ENCODE data around the gene KIF23.

Gene KIF23

GRCh38 chr15:69398491-69398891, 15.7 kb upstream of the KIF23 start:
- TF ChIP-seq CTCF (IDR thresholded peaks at IDR 0.05; ENCODE audit: low read depth, low read length): no peak
- no peak overlapping the region for H3K27ac ChIP-seq
- H3K27me3 ChIP-seq (ENCODE audit: insufficient read depth, low read depth, severe bottlenecking): no peaks in the 10 kb centered on the region
- no peaks in the 10 kb centered on the region for H3K9me3 ChIP-seq (ENCODE audit: severe bottlenecking)
- peak; percentile 32 for DNase-seq
- H3K36me3 ChIP-seq: no peaks in the 10 kb centered on the region
- no peak overlapping the region for H3K4me3 ChIP-seq (ENCODE audit: low read depth, low read length)

- Histone ChIP-seq H3K27me3 (ENCODE audit: insufficient read depth, low read depth, severe bottlenecking) (no peaks in the 10 kb centered on the region), H3K27ac (no peak overlapping the region), H3K9me3 (ENCODE audit: severe bottlenecking) (no peaks in the 10 kb centered on the region), H3K4me3 (ENCODE audit: low read depth, low read length) (no peak overlapping the region), H3K36me3 (no peaks in the 10 kb centered on the region)
- DNase-seq: no peak
- no peak for TF ChIP-seq CTCF (IDR thresholded peaks at IDR 0.05; ENCODE audit: low read depth, low read length)
These were observed 13.3 kb upstream of the KIF23 start for GRCh38 chr15:69400850-69401249.

GRCh38 chr15:69402816-69403215, 11.3 kb upstream of the KIF23 start:
- TF ChIP-seq CTCF (IDR thresholded peaks at IDR 0.05; ENCODE audit: low read depth, low read length): no peak
- no peaks in the 10 kb centered on the region for H3K9me3 ChIP-seq (ENCODE audit: severe bottlenecking)
- no peak overlapping the region for H3K27ac ChIP-seq
- H3K4me3 ChIP-seq (ENCODE audit: low read depth, low read length): no peak overlapping the region
- no peaks in the 10 kb centered on the region for H3K36me3 ChIP-seq
- H3K27me3 ChIP-seq (ENCODE audit: insufficient read depth, low read depth, severe bottlenecking): no peaks in the 10 kb centered on the region
- DNase-seq: no peak

- Histone ChIP-seq H3K27me3 (ENCODE audit: insufficient read depth, low read depth, severe bottlenecking) (no peaks in the 10 kb centered on the region), H3K9me3 (ENCODE audit: severe bottlenecking) (no peaks in the 10 kb centered on the region), H3K4me3 (ENCODE audit: low read depth, low read length) (no peak overlapping the region), H3K27ac (no peak overlapping the region), H3K36me3 (no peaks in the 10 kb centered on the region)
- TF ChIP-seq CTCF (IDR thresholded peaks at IDR 0.05; ENCODE audit: low read depth, low read length): no peak
- DNase-seq: no peak
These were observed 10.6 kb upstream of the KIF23 start for GRCh38 chr15:69403594-69403993.

GRCh38 chr15:69405110-69405509, 9.0 kb upstream of the KIF23 start:
- no peak for TF ChIP-seq CTCF (IDR thresholded peaks at IDR 0.05; ENCODE audit: low read depth, low read length)
- Histone ChIP-seq H3K27ac (no peak overlapping the region), H3K27me3 (ENCODE audit: insufficient read depth, low read depth, severe bottlenecking) (no peaks in the 10 kb centered on the region), H3K36me3 (no peaks in the 10 kb centered on the region), H3K4me3 (ENCODE audit: low read depth, low read length) (no peak overlapping the region), H3K9me3 (ENCODE audit: severe bottlenecking) (no peaks in the 10 kb centered on the region)
- no peak for DNase-seq

- H3K36me3 ChIP-seq: no peaks in the 10 kb centered on the region
- H3K4me3 ChIP-seq (ENCODE audit: low read depth, low read length): no peak overlapping the region
- H3K27ac ChIP-seq: no peak overlapping the region
- no peaks in the 10 kb centered on the region for H3K27me3 ChIP-seq (ENCODE audit: insufficient read depth, low read depth, severe bottlenecking)
- DNase-seq: no peak
- no peak for TF ChIP-seq CTCF (IDR thresholded peaks at IDR 0.05; ENCODE audit: low read depth, low read length)
- no peaks in the 10 kb centered on the region for H3K9me3 ChIP-seq (ENCODE audit: severe bottlenecking)
These were observed 6.3 kb upstream of the KIF23 start for GRCh38 chr15:69407719-69408400.

Data from WERI-Rb-1 (cell line).